Uterus (tissue), 2 donors: ENCODE results near the gene ACTMAP.

Experiments used
- CTCF ChIP-seq, 4 experiments: fragments of 200-600 bp in 2 of 4; fragments of 450-650 bp in 2 of 4; sonication (generic) in 2 of 4; IDR thresholded peaks; one replicate each; pipeline ENCODE4 v1.5.1; 2016 to 2019; ENCODE audit warnings: antibody characterized with exemption in 4 of 4, mild to moderate bottlenecking in 2 of 4, moderate library complexity in 1 of 4
- POLR2A ChIP-seq, 2 donors: fragments of 450-650 bp; IDR thresholded peaks; one replicate each; pipeline ENCODE4 v1.6.1; 2016; ENCODE audit warnings: antibody characterized with exemption in 2 of 2, mild to moderate bottlenecking in 1 of 2, moderate library complexity in 1 of 2

GRCh38 chr19:40719414-40719894, 30.8 kb downstream of the ACTMAP start:
- TF ChIP-seq CTCF (IDR thresholded peaks at IDR 0.05) (no peak), POLR2A (IDR thresholded peaks at IDR 0.05) (no peak)
